B cell (primary cell): ENCODE data around the gene TDRD12. TPM values are rescaled to one million over a fixed set of nuclear protein-coding genes. Genes with fewer than 3 reads are reported as not detected.

Source experiments
- ATAC-seq: fragments of 200-7000 bp; cut with Tn5 transposase; one replicate; pipeline ENCODE4 v1.10.0; 2021; ENCODE audit warnings: low read depth, mild to moderate bottlenecking, moderate number of reproducible peaks, moderate library complexity
- CTCF ChIA-PET: fragments of 350-600 bp; sonication (Branson Sonifier 250); formaldehyde crosslinking; loops from one replicate; lab custom pipeline; 2021; ENCODE audit warnings: antibody characterized with exemption, inconsistent platforms; lab: Charles Lee
- POLR2A ChIA-PET: fragments of 350-600 bp; sonication (Branson Sonifier 250); formaldehyde crosslinking; loops from one replicate; lab custom pipeline; 2021; ENCODE audit warnings: antibody characterized with exemption; lab: Charles Lee
- DNase-seq: peaks from one replicate; pipeline ENCODE4 v3.0.0; 2013
- H2AFZ ChIP-seq: 2 replicates; pipeline ENCODE4 v1.6.1; 2012; ENCODE audit warnings: mild to moderate bottlenecking, low read depth, low read length; ENCODE audit not compliant: insufficient read depth, poor library complexity, severe bottlenecking
- H3K27ac ChIP-seq, 2 donors: 1 replicate in 1 of 2; 2 replicates in 1 of 2; pipeline ENCODE4 v1.5.1; 2012 to 2013; ENCODE audit warnings: low read length in 2 of 2, mild to moderate bottlenecking in 2 of 2, moderate library complexity in 1 of 2
- H3K27me3 ChIP-seq, 4 experiments: fragments of 200-600 bp in 1 of 4; sonication (generic) in 1 of 4; replicated peaks in 1 of 4; 1 replicate in 2 of 4; 2 replicates in 2 of 4; pipeline versions ENCODE4 v1.6.1 to v1.7.0; 2013 to 2016; ENCODE audit warnings: low read length in 3 of 4, mild to moderate bottlenecking in 2 of 4, mixed read lengths in 1 of 4, moderate library complexity in 1 of 4; ENCODE audit not compliant: insufficient read depth in 4 of 4, control insufficient read depth in 3 of 4; ENCODE audit errors: control extremely low read depth in 1 of 4
- H3K36me3 ChIP-seq, 2 experiments: replicated peaks in 1 of 2; 1 replicate in 1 of 2; 2 replicates in 1 of 2; pipeline versions ENCODE4 v1.6.1 to v1.7.1; 2013; ENCODE audit warnings: low read length in 1 of 2; ENCODE audit not compliant: insufficient read depth in 2 of 2, control insufficient read depth in 1 of 2; ENCODE audit errors: control extremely low read depth in 1 of 2, extremely low read depth in 1 of 2
- H3K4me1 ChIP-seq, 2 donors: fragments of 200-600 bp in 1 of 2; sonication (generic) in 1 of 2; 1 replicate in 1 of 2; 2 replicates in 1 of 2; pipeline versions ENCODE4 v1.5.1 to v1.6.1; 2013 to 2017; ENCODE audit warnings: low read length in 2 of 2; ENCODE audit not compliant: control insufficient read depth in 2 of 2, insufficient read depth in 2 of 2
- H3K4me2 ChIP-seq: replicated peaks from 2 replicates; pipeline ENCODE3; 2012; ENCODE audit warnings: mild to moderate bottlenecking, low read depth, low read length; ENCODE audit not compliant: poor library complexity, severe bottlenecking
- H3K4me3 ChIP-seq, 5 experiments: fragments of 200-600 bp in 1 of 5; sonication (generic) in 1 of 5; 1 replicate in 3 of 5; 2 replicates in 2 of 5; pipeline versions ENCODE4 v1.5.1 to v1.7.0; 2011 to 2016; ENCODE audit warnings: low read length in 4 of 5, mild to moderate bottlenecking in 4 of 5, low read depth in 2 of 5, control low read depth in 1 of 5, moderate library complexity in 1 of 5; ENCODE audit not compliant: insufficient read depth in 1 of 5; ENCODE audit errors: control extremely low read depth in 1 of 5, extremely low read depth in 1 of 5
- H3K79me2 ChIP-seq: fragments of 200-600 bp; sonication (generic); one replicate; pipeline ENCODE4 v1.6.0; 2016; ENCODE audit warnings: low read length; ENCODE audit not compliant: control insufficient read depth, insufficient read depth
- H3K9ac ChIP-seq: fragments of 200-600 bp; sonication (generic); 2 replicates; pipeline ENCODE4 v1.6.1; 2017; ENCODE audit warnings: mild to moderate bottlenecking, low read length, moderate library complexity
- H3K9me3 ChIP-seq, 3 donors: one replicate each; pipeline versions ENCODE4 v1.6.1 to v1.7.1; 2013; ENCODE audit warnings: low read length in 2 of 3; ENCODE audit not compliant: control insufficient read depth in 2 of 3, insufficient read depth in 1 of 3; ENCODE audit errors: control extremely low read depth in 1 of 3
- H4K20me1 ChIP-seq: 2 replicates; pipeline ENCODE4 v1.6.0; 2012; ENCODE audit warnings: mild to moderate bottlenecking, low read length; ENCODE audit not compliant: insufficient read depth, control insufficient read depth, poor library complexity, severe bottlenecking
- H3K27ac Mint-ChIP-seq: one replicate; pipeline ENCODE4 v1.8.0; 2021; ENCODE audit warnings: mixed read lengths
- H3K27me3 Mint-ChIP-seq: one replicate; pipeline ENCODE4 v1.8.0; 2021; ENCODE audit warnings: mixed read lengths
- H3K4me1 Mint-ChIP-seq: one replicate; pipeline ENCODE4 v1.8.0; 2021; ENCODE audit warnings: mixed read lengths
- H3K4me3 Mint-ChIP-seq: one replicate; pipeline ENCODE4 v1.8.0; 2021; ENCODE audit warnings: mixed read lengths
- H3K9me3 Mint-ChIP-seq: one replicate; pipeline ENCODE4 v1.8.0; 2022; ENCODE audit warnings: mixed read lengths; ENCODE audit not compliant: insufficient read depth
- EZH2 ChIP-seq: IDR thresholded peaks from 2 replicates; pipeline ENCODE4 v1.6.1; 2012; ENCODE audit warnings: borderline replicate concordance, low read depth, mild to moderate bottlenecking, moderate library complexity, low read length; ENCODE audit not compliant: insufficient read depth, poor library complexity, severe bottlenecking
- WGBS: methylation state at CpG from one replicate; pipeline ENCODE4 v1.1.5; 2013; ENCODE audit warnings: missing lambda C conversion rate; ENCODE audit not compliant: insufficient coverage; 5-methylcytosine and 5-hydroxymethylcytosine counted together
- intact Hi-C: fragments of 100-400 bp; cut with micrococcal nuclease; formaldehyde crosslinking; loops from one replicate; pipeline ENCODE4 v1.10.0; 2022
- polyA plus RNA-seq: library from polyadenylated mRNA; depleted of rRNA; stranded (reverse); fragments of >200 nt; gene quantifications from 2 replicates; pipeline ENCODE4 v1.2.3, GENCODE V29; 2012
- total RNA-seq, 2 donors: library from RNA; stranded (reverse); fragments of 120-200 nt in 1 of 2; gene quantifications; 1 replicate in 1 of 2; 2 replicates in 1 of 2; pipeline versions ENCODE4 v1.2.3 to v1.2.4, GENCODE V29; 2013 to 2022
- TF ChIP-seq, protein P1 (sequence below): fragments of 200-600 bp; IDR thresholded peaks from one replicate; pipeline ENCODE4 v1.8.0; 2022; ENCODE audit warnings: antibody characterized with exemption, mild to moderate bottlenecking

The TDRD12 gene
- total and polyA plus RNA-seq, 2 donors (not counting 1 experiment from before 2014, with no cell fraction given): 0.30 to 1.1 TPM

DNA sequence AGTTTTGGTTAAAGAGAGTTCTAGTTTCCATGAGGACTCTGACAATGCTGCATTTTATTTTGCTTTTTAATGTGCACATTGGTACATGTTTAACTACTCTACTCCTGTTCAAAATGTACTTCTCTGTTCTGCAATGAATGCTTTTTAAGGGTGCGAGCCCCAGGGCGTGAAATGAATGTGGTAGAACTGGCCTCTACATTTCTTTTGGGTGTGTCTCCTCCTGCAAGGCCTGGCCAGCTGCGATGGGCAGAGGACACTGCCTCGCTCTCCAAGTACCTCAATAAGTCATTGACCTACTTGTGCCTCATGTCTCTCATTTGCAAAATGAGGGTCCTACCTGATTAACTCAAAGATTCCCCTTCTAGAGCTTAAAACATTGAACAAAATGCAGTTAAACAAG is 37.2 kb upstream of the TDRD12 start:
- Histone ChIP-seq H4K20me1 (no peaks in the 10 kb centered on the region), H3K4me3 (no peak overlapping the region), H2AFZ (no peak overlapping the region), H3K9ac (no peak overlapping the region), H3K27me3 (peaks cover 0 to 18% (median 5%) of the 10 kb centered on the region in 4 experiments), H3K4me1 (peaks cover 0 to 3% of the 10 kb centered on the region in 2 donors), H3K9me3 (no peaks in the 10 kb centered on the region), H3K27ac (no peak overlapping the region), H3K79me2 (no peaks in the 10 kb centered on the region), H3K36me3 (no peaks in the 10 kb centered on the region), H3K4me2 (no peak overlapping the region)
- ChIA-PET CTCF (no interaction called here), POLR2A (interaction anchor here (0.7 kb wide), 1 partner anchor 29 kb away, joined by 6 read pairs; no protein-coding TSS in a partner anchor)
- DNase-seq (no peak), ATAC-seq (no peak)
- Mint-ChIP-seq H3K4me1 (peaks cover 4% of the 10 kb centered on the region), H3K27me3 (peaks cover 16% of the 10 kb centered on the region), H3K4me3 (no peak overlapping the region), H3K27ac (no peak overlapping the region), H3K9me3 (no peaks in the 10 kb centered on the region)
- TF ChIP-seq, protein P1, sequence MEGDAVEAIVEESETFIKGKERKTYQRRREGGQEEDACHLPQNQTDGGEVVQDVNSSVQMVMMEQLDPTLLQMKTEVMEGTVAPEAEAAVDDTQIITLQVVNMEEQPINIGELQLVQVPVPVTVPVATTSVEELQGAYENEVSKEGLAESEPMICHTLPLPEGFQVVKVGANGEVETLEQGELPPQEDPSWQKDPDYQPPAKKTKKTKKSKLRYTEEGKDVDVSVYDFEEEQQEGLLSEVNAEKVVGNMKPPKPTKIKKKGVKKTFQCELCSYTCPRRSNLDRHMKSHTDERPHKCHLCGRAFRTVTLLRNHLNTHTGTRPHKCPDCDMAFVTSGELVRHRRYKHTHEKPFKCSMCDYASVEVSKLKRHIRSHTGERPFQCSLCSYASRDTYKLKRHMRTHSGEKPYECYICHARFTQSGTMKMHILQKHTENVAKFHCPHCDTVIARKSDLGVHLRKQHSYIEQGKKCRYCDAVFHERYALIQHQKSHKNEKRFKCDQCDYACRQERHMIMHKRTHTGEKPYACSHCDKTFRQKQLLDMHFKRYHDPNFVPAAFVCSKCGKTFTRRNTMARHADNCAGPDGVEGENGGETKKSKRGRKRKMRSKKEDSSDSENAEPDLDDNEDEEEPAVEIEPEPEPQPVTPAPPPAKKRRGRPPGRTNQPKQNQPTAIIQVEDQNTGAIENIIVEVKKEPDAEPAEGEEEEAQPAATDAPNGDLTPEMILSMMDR: no peak
- no peak for TF ChIP-seq EZH2
- WGBS: 90% methylated on average over 3 of the region's 4 CpGs
- intact Hi-C loops: no loop called here

DNA sequence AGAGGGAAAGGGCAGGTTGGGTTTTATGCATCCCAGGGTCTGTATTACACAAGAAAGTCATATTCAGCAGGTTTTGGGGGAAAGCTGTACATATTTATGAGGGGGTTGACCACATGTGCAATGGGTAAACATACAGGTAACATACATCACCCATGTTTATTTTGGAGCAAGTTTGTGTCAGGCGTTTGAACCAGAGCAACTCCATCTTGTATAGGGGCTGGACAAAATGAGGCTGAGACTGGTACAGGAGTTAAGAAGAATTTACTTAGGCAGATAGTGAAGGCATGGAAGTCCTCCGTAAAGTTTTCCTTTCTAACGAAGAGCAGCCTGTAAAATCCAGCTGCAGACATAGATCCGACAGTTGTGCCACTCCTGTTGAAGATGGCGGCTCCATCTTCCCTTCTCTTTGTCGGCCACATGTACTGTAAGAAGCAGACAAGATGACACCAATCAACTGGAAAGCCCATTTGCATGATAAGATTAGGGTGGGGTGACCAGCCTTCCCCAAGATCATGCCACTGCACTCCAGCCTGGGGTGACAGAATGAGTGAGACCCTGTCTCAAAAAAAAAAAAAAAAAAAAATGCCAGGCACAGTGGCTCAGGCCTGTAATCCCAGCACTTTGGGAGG is 32.6 kb upstream of the TDRD12 start:
- H4K20me1 ChIP-seq: peaks cover 4% of the 10 kb centered on the region
- no peaks in the 10 kb centered on the region for H3K36me3 ChIP-seq
- H3K79me2 ChIP-seq: peaks cover 21% of the 10 kb centered on the region
- Mint-ChIP-seq H3K4me3 (no peak overlapping the region), H3K27ac (no peak overlapping the region), H3K27me3 (peaks cover 4% of the 10 kb centered on the region), H3K9me3 (no peaks in the 10 kb centered on the region), H3K4me1 (peaks cover 10% of the 10 kb centered on the region)
- POLR2A ChIA-PET: no interaction called here
- intact Hi-C loops: no loop called here
- DNase-seq: no peak
- no peak overlapping the region for H3K4me3 ChIP-seq
- no peak overlapping the region for H3K4me2 ChIP-seq
- H2AFZ ChIP-seq: no peak overlapping the region
- TF ChIP-seq, protein P1: no peak
- no peak for TF ChIP-seq EZH2
- WGBS: 94% methylated on average over 3 of the region's 6 CpGs
- H3K9me3 ChIP-seq: no peaks in the 10 kb centered on the region
- no peak overlapping the region for H3K9ac ChIP-seq
- H3K27me3 ChIP-seq: peaks cover 0 to 4% (median 0%) of the 10 kb centered on the region in 4 experiments
- H3K27ac ChIP-seq: no peak overlapping the region
- no peak for ATAC-seq
- CTCF ChIA-PET: no interaction called here
- H3K4me1 ChIP-seq: peaks cover 7 to 10% of the 10 kb centered on the region in 2 donors
